ENCODE data around the gene APH1A.
"Not testable (repeated sequence)": the region's sequence is repeated elsewhere in the genome, so short reads cannot be mapped to it uniquely, and the experiment has no call there.

Gene APH1A

DNA sequence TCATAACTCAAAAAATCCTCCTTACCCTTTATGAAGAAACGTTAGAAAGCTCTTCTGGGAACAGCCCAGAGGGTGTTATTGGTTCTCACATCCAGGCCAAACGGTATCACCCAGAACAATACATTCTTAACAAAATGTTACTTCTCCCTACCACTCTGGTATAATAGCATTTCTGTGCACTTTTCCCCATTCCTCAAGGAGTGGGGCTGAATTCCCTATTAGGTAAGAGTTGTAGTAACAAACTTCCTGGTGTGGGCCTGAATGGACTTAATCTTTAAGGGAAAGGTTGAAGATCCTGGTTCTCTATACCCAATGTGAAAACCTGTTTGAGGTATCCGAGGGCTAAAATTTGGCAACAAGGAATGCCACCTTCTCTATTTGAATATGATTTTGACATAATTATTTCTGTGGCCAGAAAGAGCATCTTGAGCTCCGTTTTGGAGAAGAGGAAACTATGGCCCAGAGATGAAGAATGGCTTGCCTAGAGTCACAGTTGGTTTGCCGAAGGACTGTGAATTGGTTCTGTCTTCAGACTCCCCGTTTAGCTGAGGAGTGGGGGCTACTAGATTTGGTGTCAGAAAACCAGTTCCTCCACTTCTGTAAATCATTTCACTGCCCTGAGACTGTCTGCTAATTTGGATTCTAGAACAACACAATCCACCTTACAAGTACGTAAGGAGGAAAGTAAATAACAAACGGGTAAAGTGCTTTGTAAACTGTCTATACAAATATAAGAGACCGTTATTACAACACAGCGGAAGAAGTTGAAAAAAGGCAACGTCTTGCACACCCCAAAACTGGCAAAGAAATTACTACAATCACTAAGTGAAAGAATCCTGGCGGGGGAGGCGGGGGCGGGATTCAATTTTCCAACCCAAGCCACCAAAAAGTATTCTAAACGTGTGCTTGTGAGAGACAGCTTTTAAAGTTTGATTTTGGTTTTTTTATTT lies 35.2 kb downstream of the APH1A start:
- DNase-seq (ENCODE audit: low spot score) = peak; percentile 17

GRCh38 chr1:150232921-150233320 lies 35.9 kb downstream of the APH1A start:
- not testable (repeated sequence) for DNase-seq (ENCODE audit: low spot score)

GRCh38 chr1:150228246-150228645 lies 40.6 kb downstream of the APH1A start:
- not testable (repeated sequence) for DNase-seq (ENCODE audit: low spot score)

DNA sequence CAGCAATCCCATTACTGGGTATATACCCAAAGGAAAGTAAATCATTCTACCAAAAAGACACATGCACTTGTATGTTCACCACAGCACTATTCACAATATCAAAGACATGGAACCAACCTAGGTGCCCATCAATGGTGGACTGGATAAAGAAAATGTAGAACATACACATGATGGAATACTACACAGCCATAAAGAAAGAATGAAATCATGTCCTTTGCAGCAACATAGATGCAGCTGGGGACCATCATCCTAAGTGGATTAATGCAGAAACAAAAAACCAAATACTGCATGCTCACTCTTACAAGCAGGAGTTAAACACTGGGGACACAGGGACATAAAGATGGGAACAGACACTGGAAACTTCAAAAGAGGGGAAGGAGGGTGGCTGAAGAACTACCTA lies 41.6 kb downstream of the APH1A start:
- DNase-seq (ENCODE audit: low spot score) = no peak

GRCh38 chr1:150226486-150226885 lies 42.3 kb downstream of the APH1A start:
- no peak for DNase-seq (ENCODE audit: low spot score)

GRCh38 chr1:150225546-150225945 lies 43.3 kb downstream of the APH1A start:
- no peak for DNase-seq (ENCODE audit: low spot score)

DNA sequence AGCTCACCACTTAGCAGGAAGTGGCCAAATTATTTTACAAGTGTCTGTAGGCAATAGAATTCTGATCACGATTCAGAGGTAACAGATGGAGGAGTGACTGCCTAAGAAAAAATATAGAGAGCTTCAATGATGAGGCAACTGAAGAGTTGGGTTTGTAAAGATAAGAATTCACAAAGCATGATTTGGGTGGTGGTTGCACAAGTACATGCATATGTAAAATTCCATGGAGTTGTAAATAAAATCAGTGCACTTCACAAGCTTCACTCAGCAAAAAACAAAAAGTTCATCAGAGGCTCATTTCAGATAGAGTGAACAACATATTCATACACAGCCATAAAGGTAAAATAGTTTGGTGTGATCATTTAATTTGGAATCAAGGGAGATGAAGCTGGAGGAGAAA lies 43.8 kb downstream of the APH1A start:
- no peak for DNase-seq (ENCODE audit: low spot score)

DNA sequence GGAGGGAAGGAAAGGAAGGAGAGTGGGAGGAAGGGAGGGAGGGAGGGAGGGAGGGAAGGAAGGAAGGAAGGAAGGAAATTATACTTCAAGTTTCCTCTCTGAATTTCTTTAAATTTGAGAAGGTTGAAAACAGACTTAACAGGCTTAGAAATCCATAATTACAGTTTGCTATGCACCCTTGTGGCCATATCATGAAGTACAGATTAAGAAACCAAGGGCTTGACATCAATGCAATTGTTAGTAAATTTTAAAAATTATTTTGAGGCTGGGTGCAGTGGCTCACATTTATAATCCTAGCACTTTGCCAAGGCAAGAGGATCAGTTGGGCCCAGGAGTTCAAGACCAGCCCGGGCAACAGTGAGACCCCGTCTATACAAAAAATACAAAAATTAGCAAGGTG lies 47.3 kb downstream of the APH1A start:
- DNase-seq (ENCODE audit: low spot score) = peak; percentile 27

- not testable (repeated sequence) for DNase-seq (ENCODE audit: low spot score)
These were observed 53.0 kb downstream of the APH1A start for GRCh38 chr1:150215855-150216254.
